HFFc6 (cell line): Measurements from ENCODE around the gene CAB39. TPM values are rescaled to one million over a fixed set of nuclear protein-coding genes. Genes with fewer than 3 reads are reported as not detected.

Experiments used
- DNase-seq: peaks from one replicate; pipeline ENCODE4 v3.0.0-alpha.2; 2018
- H3K27ac Mint-ChIP-seq: 2 replicates; pipeline ENCODE4 v1.8.0; 2020; ENCODE audit warnings: mild to moderate bottlenecking, mixed read lengths
- H3K27me3 Mint-ChIP-seq: 2 replicates; pipeline ENCODE4 v1.8.0; 2021; ENCODE audit warnings: mild to moderate bottlenecking, moderate library complexity, mixed read lengths; ENCODE audit not compliant: insufficient read depth
- H3K36me3 Mint-ChIP-seq: 2 replicates; pipeline ENCODE4 v1.8.0; 2021; ENCODE audit warnings: low read depth, mixed read lengths
- H3K4me1 Mint-ChIP-seq: 2 replicates; pipeline ENCODE4 v1.8.0; 2020; ENCODE audit warnings: low read depth, mixed read lengths
- H3K4me3 Mint-ChIP-seq: 2 replicates; pipeline ENCODE4 v1.8.0; 2020; ENCODE audit warnings: mild to moderate bottlenecking, moderate library complexity, mixed read lengths
- H3K9me3 Mint-ChIP-seq: 2 replicates; pipeline ENCODE4 v1.8.0; 2020; ENCODE audit warnings: mild to moderate bottlenecking, mixed read lengths
- total RNA-seq, 6 experiments: library from RNA; stranded (reverse); fragmentation: NEBNext Ultra II Directional; extraction: Animal tissue kit (Norgen Biotek cat#: 25700); gene quantifications; 2 replicates in 1 of 6; 3 replicates in 5 of 6; pipeline ENCODE4 v1.2.3, GENCODE V29; 2021
- TF ChIP-seq, protein P1 (sequence below): fragments of 200-600 bp; sonication (generic); IDR thresholded peaks from 2 replicates; pipeline ENCODE4 v1.5.0; 2021; ENCODE audit warnings: antibody characterized with exemption, mild to moderate bottlenecking

CAB39 gene
- total RNA-seq, 6 experiments from 2014 or later = 50.5 to 60.5 (median 55.4) TPM

GRCh38 chr2:230666885-230667712 lies 45.5 kb upstream of the CAB39 start:
- Mint-ChIP-seq H3K4me1 (peaks cover 65% of the 10 kb centered on the region), H3K27me3 (no peaks in the 10 kb centered on the region; the same call in 1 of the 2 replicates), H3K36me3 (no peaks in the 10 kb centered on the region; the same call in 1 of the 2 replicates), H3K9me3 (peaks cover 6% of the 10 kb centered on the region), H3K4me3 (no peak overlapping the region), H3K27ac (peak overlapping the region; percentile 91)
- TF ChIP-seq, protein P1, sequence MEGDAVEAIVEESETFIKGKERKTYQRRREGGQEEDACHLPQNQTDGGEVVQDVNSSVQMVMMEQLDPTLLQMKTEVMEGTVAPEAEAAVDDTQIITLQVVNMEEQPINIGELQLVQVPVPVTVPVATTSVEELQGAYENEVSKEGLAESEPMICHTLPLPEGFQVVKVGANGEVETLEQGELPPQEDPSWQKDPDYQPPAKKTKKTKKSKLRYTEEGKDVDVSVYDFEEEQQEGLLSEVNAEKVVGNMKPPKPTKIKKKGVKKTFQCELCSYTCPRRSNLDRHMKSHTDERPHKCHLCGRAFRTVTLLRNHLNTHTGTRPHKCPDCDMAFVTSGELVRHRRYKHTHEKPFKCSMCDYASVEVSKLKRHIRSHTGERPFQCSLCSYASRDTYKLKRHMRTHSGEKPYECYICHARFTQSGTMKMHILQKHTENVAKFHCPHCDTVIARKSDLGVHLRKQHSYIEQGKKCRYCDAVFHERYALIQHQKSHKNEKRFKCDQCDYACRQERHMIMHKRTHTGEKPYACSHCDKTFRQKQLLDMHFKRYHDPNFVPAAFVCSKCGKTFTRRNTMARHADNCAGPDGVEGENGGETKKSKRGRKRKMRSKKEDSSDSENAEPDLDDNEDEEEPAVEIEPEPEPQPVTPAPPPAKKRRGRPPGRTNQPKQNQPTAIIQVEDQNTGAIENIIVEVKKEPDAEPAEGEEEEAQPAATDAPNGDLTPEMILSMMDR = no peak
- peak; percentile 70 for DNase-seq

DNA sequence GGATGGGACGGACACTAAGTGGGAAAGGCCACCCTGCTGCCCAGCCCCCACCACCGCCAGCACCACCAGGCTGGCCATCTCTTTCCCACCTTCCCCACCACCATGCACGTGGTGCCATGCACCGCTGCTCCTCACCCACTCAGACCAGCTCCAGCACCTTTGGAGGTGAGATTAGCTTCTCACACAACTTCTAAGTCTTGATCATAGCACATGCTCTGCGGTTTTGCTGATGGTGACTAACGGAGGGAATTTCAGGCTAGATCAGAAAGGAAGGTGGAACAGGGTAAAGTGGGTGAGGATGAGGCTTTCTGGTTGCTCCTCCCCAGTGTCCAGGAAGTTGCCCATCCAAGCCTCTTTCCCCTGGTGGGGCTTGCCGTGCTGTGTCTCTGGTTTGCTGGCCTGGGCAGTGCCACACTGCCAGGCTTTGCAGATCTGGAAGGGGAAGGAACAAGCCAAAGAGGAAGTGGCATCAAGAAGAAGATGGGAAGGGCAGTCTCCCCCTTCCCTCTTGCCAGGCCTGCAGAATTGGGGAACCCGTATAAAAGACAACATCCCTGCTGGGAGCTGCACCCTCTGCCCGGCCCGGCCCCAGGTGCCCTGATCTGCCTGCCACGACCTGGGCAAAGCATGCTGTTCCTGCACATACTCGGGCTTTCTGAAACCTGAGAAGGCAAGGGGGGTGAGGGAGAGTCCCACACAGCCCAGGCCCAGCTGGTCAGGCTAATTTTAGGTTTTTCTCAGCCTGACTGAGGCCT lies 44.3 kb upstream of the CAB39 start:
- H3K9me3 Mint-ChIP-seq = peaks cover 6% of the 10 kb centered on the region
- H3K4me3 Mint-ChIP-seq = no peak overlapping the region
- peak overlapping the region; percentile 91 for H3K27ac Mint-ChIP-seq
- no peaks in the 10 kb centered on the region; the same call in 1 of the 2 replicates for H3K36me3 Mint-ChIP-seq
- TF ChIP-seq, protein P1 = no peak
- no peaks in the 10 kb centered on the region; the same call in 1 of the 2 replicates for H3K27me3 Mint-ChIP-seq
- DNase-seq = no peak
- peaks cover 65% of the 10 kb centered on the region for H3K4me1 Mint-ChIP-seq

- H3K36me3 Mint-ChIP-seq = no peaks in the 10 kb centered on the region; the same call in 1 of the 2 replicates
- TF ChIP-seq, protein P1 = no peak
- DNase-seq = no peak
- peaks cover 6% of the 10 kb centered on the region for H3K9me3 Mint-ChIP-seq
- no peak overlapping the region for H3K4me3 Mint-ChIP-seq
- H3K27ac Mint-ChIP-seq = 0 out of 2 replicates have a peak overlapping the region, but pooled peaks have one; percentile 91
- peaks cover 65% of the 10 kb centered on the region for H3K4me1 Mint-ChIP-seq
- no peaks in the 10 kb centered on the region; the same call in 1 of the 2 replicates for H3K27me3 Mint-ChIP-seq
Observed at GRCh38 chr2:230668939-230669303, 43.7 kb upstream of the CAB39 start.

DNA sequence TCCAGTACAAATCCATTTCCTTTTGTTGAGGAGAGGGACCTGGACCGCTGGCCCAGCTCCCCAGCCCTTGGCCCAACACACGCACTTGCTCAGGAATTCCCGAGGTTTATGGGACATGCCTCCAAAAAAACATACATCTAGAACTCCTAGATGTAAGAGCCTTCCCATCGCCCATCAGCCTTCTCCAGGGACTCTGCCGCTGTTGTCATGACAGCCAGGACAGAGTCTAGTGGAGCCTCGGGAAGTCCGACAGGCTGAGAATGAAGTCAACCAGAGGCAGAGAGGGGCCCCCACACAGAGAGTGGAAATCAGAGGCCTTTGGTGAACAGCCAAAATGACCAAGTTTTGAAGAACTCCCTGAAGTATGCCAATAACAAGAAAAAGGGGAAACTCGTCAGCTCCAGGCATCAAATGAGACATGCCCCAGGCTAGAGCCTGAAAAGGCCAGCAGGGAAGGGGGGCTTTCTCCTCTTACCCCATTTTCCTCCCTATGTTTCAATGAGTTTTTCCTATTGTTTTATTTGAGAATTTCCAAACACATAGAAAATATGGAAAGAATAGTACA lies 43.2 kb upstream of the CAB39 start:
- H3K27me3 Mint-ChIP-seq = no peaks in the 10 kb centered on the region; the same call in none of the 2 replicates

GRCh38 chr2:230671117-230671516 lies 41.5 kb upstream of the CAB39 start:
- Mint-ChIP-seq H3K27ac (0 out of 2 replicates have a peak overlapping the region, but pooled peaks have one; percentile 4), H3K27me3 (no peaks in the 10 kb centered on the region; the same call in none of the 2 replicates), H3K4me3 (peak overlapping the region; percentile 4; the same call in 1 of the 2 replicates)

More for the DNA sequence above, 43.2 kb upstream of the CAB39 start:
- TF ChIP-seq, protein P1 = no peak
- Mint-ChIP-seq H3K4me1 (peaks cover 61% of the 10 kb centered on the region), H3K36me3 (no peaks in the 10 kb centered on the region; the same call in 1 of the 2 replicates), H3K27ac (no peak overlapping the region), H3K4me3 (no peak overlapping the region), H3K9me3 (peaks cover 6% of the 10 kb centered on the region)
- DNase-seq = no peak

More at GRCh38 chr2:230671117-230671516, 41.5 kb upstream of the CAB39 start:
- Mint-ChIP-seq H3K36me3 (no peaks in the 10 kb centered on the region; the same call in 1 of the 2 replicates), H3K9me3 (peaks cover 6% of the 10 kb centered on the region), H3K4me1 (peaks cover 51% of the 10 kb centered on the region)
- TF ChIP-seq, protein P1 = no peak
- DNase-seq = peak; percentile 71
